GM08714 (cell line): Measurements from ENCODE around the gene PPP5C.
"Not testable (repeated sequence)": the region's sequence is repeated elsewhere in the genome, so short reads cannot be mapped to it uniquely, and the experiment has no call there.

Experiments used
- H3K4me3 ChIP-seq: fragments of 200-500 bp; sonication (Bioruptor generic); 2 replicates; pipeline ENCODE4 v1.5.1; 2014; ENCODE audit warnings: mild to moderate bottlenecking, low read length, inconsistent platforms
- ZNF274 ChIP-seq: IDR thresholded peaks from 2 replicates; pipeline ENCODE4 v1.6.1; 2012; ENCODE audit warnings: mild to moderate bottlenecking, low read depth, low read length

Gene PPP5C

GRCh38 chr19:46365561-46365960 lies 18.7 kb downstream of the PPP5C start:
- no peak overlapping the region for H3K4me3 ChIP-seq
- TF ChIP-seq ZNF274: no peak

- no peak for TF ChIP-seq ZNF274
Measured at GRCh38 chr19:46366620-46367292, 19.9 kb downstream of the PPP5C start.

GRCh38 chr19:46367426-46367825 lies 20.5 kb downstream of the PPP5C start:
- no peak for TF ChIP-seq ZNF274
- no peak overlapping the region for H3K4me3 ChIP-seq

More at GRCh38 chr19:46366620-46367292, 19.9 kb downstream of the PPP5C start:
- H3K4me3 ChIP-seq: no peak overlapping the region

- no peak overlapping the region for H3K4me3 ChIP-seq
- no peak for TF ChIP-seq ZNF274
Measured at GRCh38 chr19:46368116-46368515, 21.2 kb downstream of the PPP5C start.

GRCh38 chr19:46369817-46370216 lies 22.9 kb downstream of the PPP5C start:
- no peak for TF ChIP-seq ZNF274
- H3K4me3 ChIP-seq: no peak overlapping the region

- TF ChIP-seq ZNF274: no peak
- H3K4me3 ChIP-seq: no peak overlapping the region
Measured at GRCh38 chr19:46371371-46371901, 24.5 kb downstream of the PPP5C start.

GRCh38 chr19:46372901-46373490 lies 26.1 kb downstream of the PPP5C start:
- H3K4me3 ChIP-seq: no peak overlapping the region
- TF ChIP-seq ZNF274: no peak

- no peak overlapping the region for H3K4me3 ChIP-seq
- TF ChIP-seq ZNF274: no peak
Measured at GRCh38 chr19:46373491-46374359, 26.8 kb downstream of the PPP5C start.

- no peak overlapping the region for H3K4me3 ChIP-seq
- TF ChIP-seq ZNF274: no peak
Measured at GRCh38 chr19:46374536-46375475, 27.9 kb downstream of the PPP5C start.

- H3K4me3 ChIP-seq: not testable (repeated sequence)
Measured at GRCh38 chr19:46375476-46376067, 28.7 kb downstream of the PPP5C start.

- H3K4me3 ChIP-seq: no peak overlapping the region
- TF ChIP-seq ZNF274: no peak
Measured at GRCh38 chr19:46376241-46377153, 29.6 kb downstream of the PPP5C start.

GRCh38 chr19:46378268-46378667 lies 31.4 kb downstream of the PPP5C start:
- TF ChIP-seq ZNF274: no peak
- no peak overlapping the region for H3K4me3 ChIP-seq
